ENCODE measurements around the gene CNMD. TPM values are rescaled to one million over a fixed set of nuclear protein-coding genes. Genes with fewer than 3 reads are reported as not detected.

Gene CNMD
- polyA plus RNA-seq, 1 of the 3 experiments (the other 2 are of a cell fraction) = not detected

- Histone ChIP-seq H3K4me1 (ENCODE audit: control insufficient read depth in 1 of 2, insufficient read depth in 2 of 2, low read depth in 1 of 2, low read length in 1 of 2) (peaks cover 0 to 7% of the 10 kb centered on the region in 2 experiments; a peak in 1 of 4 replicates), H2AFZ (ENCODE audit: low read depth) (no peak overlapping the region), H3K9me3 (no peaks in the 10 kb centered on the region), H3K27ac (ENCODE audit: low read depth in 2 of 2, low read length in 1 of 2) (no peak overlapping the region), H3K27me3 (ENCODE audit: insufficient read depth) (no peaks in the 10 kb centered on the region), H3F3A (replicated peaks; ENCODE audit: insufficient read depth) (no peaks in the 10 kb centered on the region), H3K4me2 (no peak overlapping the region), H3K9me2 (no peaks in the 10 kb centered on the region), H4K20me1 (ENCODE audit: insufficient read depth) (no peaks in the 10 kb centered on the region), H3K9ac (no peak overlapping the region), H3K79me2 (ENCODE audit: insufficient read depth) (no peaks in the 10 kb centered on the region), H3K36me3 (replicated peaks in 1 of 2; ENCODE audit: control insufficient read depth in 1 of 2, insufficient read depth in 2 of 2, low read length in 1 of 2) (no peaks in the 10 kb centered on the region), H3K4me3 (ENCODE audit: low read depth in 2 of 2, low read length in 1 of 2) (no peak overlapping the region)
- no peak for DNase-seq
- ChIA-PET POLR2A (interaction anchor here (0.6 kb wide), 1 partner anchor 11 kb away, joined by 4 read pairs; no protein-coding TSS in a partner anchor), CTCF (interaction anchor here (0.9 to 1.4 kb wide), 2 partner anchors 10 to 33 kb away, joined by 3 to 4 read pairs; no protein-coding TSS in a partner anchor)
- WGBS (ENCODE audit: low lambda C conversion rate) = 27% methylated on average over 3 of the region's 3 CpGs
- TF ChIP-seq, protein P1, sequence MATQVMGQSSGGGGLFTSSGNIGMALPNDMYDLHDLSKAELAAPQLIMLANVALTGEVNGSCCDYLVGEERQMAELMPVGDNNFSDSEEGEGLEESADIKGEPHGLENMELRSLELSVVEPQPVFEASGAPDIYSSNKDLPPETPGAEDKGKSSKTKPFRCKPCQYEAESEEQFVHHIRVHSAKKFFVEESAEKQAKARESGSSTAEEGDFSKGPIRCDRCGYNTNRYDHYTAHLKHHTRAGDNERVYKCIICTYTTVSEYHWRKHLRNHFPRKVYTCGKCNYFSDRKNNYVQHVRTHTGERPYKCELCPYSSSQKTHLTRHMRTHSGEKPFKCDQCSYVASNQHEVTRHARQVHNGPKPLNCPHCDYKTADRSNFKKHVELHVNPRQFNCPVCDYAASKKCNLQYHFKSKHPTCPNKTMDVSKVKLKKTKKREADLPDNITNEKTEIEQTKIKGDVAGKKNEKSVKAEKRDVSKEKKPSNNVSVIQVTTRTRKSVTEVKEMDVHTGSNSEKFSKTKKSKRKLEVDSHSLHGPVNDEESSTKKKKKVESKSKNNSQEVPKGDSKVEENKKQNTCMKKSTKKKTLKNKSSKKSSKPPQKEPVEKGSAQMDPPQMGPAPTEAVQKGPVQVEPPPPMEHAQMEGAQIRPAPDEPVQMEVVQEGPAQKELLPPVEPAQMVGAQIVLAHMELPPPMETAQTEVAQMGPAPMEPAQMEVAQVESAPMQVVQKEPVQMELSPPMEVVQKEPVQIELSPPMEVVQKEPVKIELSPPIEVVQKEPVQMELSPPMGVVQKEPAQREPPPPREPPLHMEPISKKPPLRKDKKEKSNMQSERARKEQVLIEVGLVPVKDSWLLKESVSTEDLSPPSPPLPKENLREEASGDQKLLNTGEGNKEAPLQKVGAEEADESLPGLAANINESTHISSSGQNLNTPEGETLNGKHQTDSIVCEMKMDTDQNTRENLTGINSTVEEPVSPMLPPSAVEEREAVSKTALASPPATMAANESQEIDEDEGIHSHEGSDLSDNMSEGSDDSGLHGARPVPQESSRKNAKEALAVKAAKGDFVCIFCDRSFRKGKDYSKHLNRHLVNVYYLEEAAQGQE (IDR thresholded peaks at IDR 0.05; ENCODE audit: low read depth, low read length) = no peak
- TF ChIP-seq EP300 (IDR thresholded peaks at IDR 0.05; ENCODE audit: borderline replicate concordance in 1 of 2, low read depth in 1 of 2, low read length in 1 of 2) = no peak
- no peak for TF ChIP-seq MEF2A (IDR thresholded peaks at IDR 0.05; ENCODE audit: borderline replicate concordance, low read depth)
- TF ChIP-seq RFX5 (IDR thresholded peaks at IDR 0.05; ENCODE audit: low read length) = no peak
- no peak for TF ChIP-seq FOSL2 (IDR thresholded peaks at IDR 0.05; ENCODE audit: borderline replicate concordance, low read depth)
- no peak for TF ChIP-seq TCF12 (IDR thresholded peaks at IDR 0.05)
- TF ChIP-seq, protein P2, sequence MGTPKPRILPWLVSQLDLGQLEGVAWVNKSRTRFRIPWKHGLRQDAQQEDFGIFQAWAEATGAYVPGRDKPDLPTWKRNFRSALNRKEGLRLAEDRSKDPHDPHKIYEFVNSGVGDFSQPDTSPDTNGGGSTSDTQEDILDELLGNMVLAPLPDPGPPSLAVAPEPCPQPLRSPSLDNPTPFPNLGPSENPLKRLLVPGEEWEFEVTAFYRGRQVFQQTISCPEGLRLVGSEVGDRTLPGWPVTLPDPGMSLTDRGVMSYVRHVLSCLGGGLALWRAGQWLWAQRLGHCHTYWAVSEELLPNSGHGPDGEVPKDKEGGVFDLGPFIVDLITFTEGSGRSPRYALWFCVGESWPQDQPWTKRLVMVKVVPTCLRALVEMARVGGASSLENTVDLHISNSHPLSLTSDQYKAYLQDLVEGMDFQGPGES (IDR thresholded peaks at IDR 0.05; ENCODE audit: low read depth, low read length) = no peak
- no peak for TF ChIP-seq RAD21 (IDR thresholded peaks at IDR 0.05; ENCODE audit: low read length)
- no peak for TF ChIP-seq SMC3 (IDR thresholded peaks at IDR 0.05; ENCODE audit: low read depth, low read length)
- TF ChIP-seq RXRA (IDR thresholded peaks at IDR 0.05; ENCODE audit: borderline replicate concordance, low read depth) = no peak
- no peak for TF ChIP-seq MXI1 (IDR thresholded peaks at IDR 0.05; ENCODE audit: low read depth, low read length)
- TF ChIP-seq ZBTB33 (IDR thresholded peaks at IDR 0.05; ENCODE audit: borderline replicate concordance, low read depth) = no peak
- TF ChIP-seq YY1 (IDR thresholded peaks at IDR 0.05; ENCODE audit: low read depth) = no peak
- TF ChIP-seq NFIC (IDR thresholded peaks at IDR 0.05; ENCODE audit: borderline replicate concordance) = no peak
- TF ChIP-seq SIN3A (IDR thresholded peaks at IDR 0.05; ENCODE audit: borderline replicate concordance, low read depth, low read length) = no peak
Measured at GRCh38 chr13:52776726-52777125, 37.1 kb upstream of the CNMD start.
